Common myeloid progenitor, CD34-positive (primary cell): ENCODE results near the gene PIAS1.
"Not testable (repeated sequence)": the region's sequence is repeated elsewhere in the genome, so short reads cannot be mapped to it uniquely, and the experiment has no call there.

Experiments
- CTCF ChIA-PET: fragments of 350-600 bp; sonication (Branson Sonifier 250); formaldehyde crosslinking; loops from one replicate; lab custom pipeline; 2021; ENCODE audit warnings: antibody characterized with exemption; lab: Charles Lee
- POLR2A ChIA-PET: fragments of 350-600 bp; sonication (Branson Sonifier 250); formaldehyde crosslinking; loops from one replicate; lab custom pipeline; 2021; ENCODE audit warnings: antibody characterized with exemption; lab: Charles Lee
- DNase-seq, 3 donors: peaks; one replicate each; pipeline versions ENCODE4 v3.0.0 to v3.0.0-alpha.2; 2013
- H3K27ac ChIP-seq, 2 experiments: 1 replicate in 1 of 2; 2 replicates in 1 of 2; pipeline ENCODE4 v1.7.0; 2013; ENCODE audit warnings: inconsistent platforms in 2 of 2, low read length in 2 of 2, mild to moderate bottlenecking in 2 of 2, low read depth in 1 of 2, moderate library complexity in 1 of 2; ENCODE audit not compliant: severe bottlenecking in 2 of 2, insufficient read depth in 1 of 2, poor library complexity in 1 of 2
- H3K27me3 ChIP-seq, 5 experiments: replicated peaks in 2 of 5; 1 replicate in 3 of 5; 2 replicates in 2 of 5; pipeline versions ENCODE4 v1.6.1 to v1.7.0; 2013; ENCODE audit warnings: low read length in 4 of 5, mild to moderate bottlenecking in 2 of 5, moderate library complexity in 2 of 5, inconsistent platforms in 1 of 5; ENCODE audit not compliant: insufficient read depth in 5 of 5, control insufficient read depth in 4 of 5
- H3K36me3 ChIP-seq, 4 experiments: 1 replicate in 2 of 4; 2 replicates in 2 of 4; pipeline versions ENCODE4 v1.6.1 to v1.7.0; 2013; ENCODE audit warnings: low read length in 3 of 4, control low read depth in 1 of 4, mild to moderate bottlenecking in 1 of 4; ENCODE audit not compliant: control insufficient read depth in 4 of 4, insufficient read depth in 4 of 4
- H3K4me1 ChIP-seq, 4 experiments: 1 replicate in 3 of 4; 2 replicates in 1 of 4; pipeline versions ENCODE4 v1.6.1 to v1.7.1; 2013; ENCODE audit warnings: low read length in 3 of 4, mild to moderate bottlenecking in 3 of 4, control low read depth in 1 of 4, inconsistent platforms in 1 of 4, moderate library complexity in 1 of 4; ENCODE audit not compliant: control insufficient read depth in 4 of 4, insufficient read depth in 4 of 4; ENCODE audit errors: control extremely low read depth in 1 of 4
- H3K4me3 ChIP-seq, 7 experiments: 1 replicate in 4 of 7; 2 replicates in 3 of 7; pipeline versions ENCODE4 v1.5.1 to v1.7.0; 2013; ENCODE audit warnings: mild to moderate bottlenecking in 7 of 7, low read length in 6 of 7, moderate library complexity in 6 of 7, inconsistent platforms in 2 of 7, low read depth in 2 of 7, control low read depth in 1 of 7; ENCODE audit not compliant: insufficient read depth in 4 of 7, control insufficient read depth in 1 of 7; ENCODE audit errors: extremely low read depth in 1 of 7
- H3K9me3 ChIP-seq, 5 experiments: 1 replicate in 4 of 5; 2 replicates in 1 of 5; pipeline versions ENCODE4 v1.6.1 to v1.7.1; 2013; ENCODE audit warnings: low read length in 4 of 5, mild to moderate bottlenecking in 2 of 5, inconsistent platforms in 1 of 5, low read depth in 1 of 5, moderate library complexity in 1 of 5; ENCODE audit not compliant: control insufficient read depth in 4 of 5, insufficient read depth in 2 of 5; ENCODE audit errors: control extremely low read depth in 1 of 5
- WGBS: methylation state at CpG from one replicate; pipeline ENCODE4 v1.1.5; 2013; ENCODE audit not compliant: insufficient coverage; 5-methylcytosine and 5-hydroxymethylcytosine counted together

PIAS1 gene

GRCh38 chr15:68224546-68225250, 170.6 kb downstream of the PIAS1 start:
- H3K9me3 ChIP-seq = no peaks in the 10 kb centered on the region
- H3K27me3 ChIP-seq = no peaks in the 10 kb centered on the region
- ChIA-PET CTCF (interaction anchor here (0.8 to 3.5 kb wide), 2 partner anchors 14 to 81 kb away, joined by 3 to 15 read pairs; no protein-coding TSS in a partner anchor), POLR2A (no interaction called here)
- H3K36me3 ChIP-seq = peaks cover 0 to 12% (median 2%) of the 10 kb centered on the region in 4 experiments
- H3K4me3 ChIP-seq = no peak overlapping the region
- DNase-seq = peak; percentile 68 to 94 (median 93)
- H3K4me1 ChIP-seq = peaks cover 0 to 41% (median 25%) of the 10 kb centered on the region in 4 experiments
- no peak overlapping the region for H3K27ac ChIP-seq
- 50% methylated on average over 2 of the region's 3 CpGs for WGBS

- H3K27me3 ChIP-seq, H3K4me3 ChIP-seq, DNase-seq, H3K9me3 ChIP-seq, H3K27ac ChIP-seq, POLR2A ChIA-PET, H3K36me3 ChIP-seq: not testable (repeated sequence)
- 100% methylated on average over 2 of the region's 4 CpGs for WGBS
- CTCF ChIA-PET = interaction anchor here (3.5 kb wide), 1 partner anchor 15 kb away, joined by 15 read pairs; no protein-coding TSS in a partner anchor
- peaks cover 0 to 48% (median 32%) of the 10 kb centered on the region in 4 experiments for H3K4me1 ChIP-seq
These were observed 171.3 kb downstream of the PIAS1 start for GRCh38 chr15:68225442-68225841.

GRCh38 chr15:68227643-68228142, 173.6 kb downstream of the PIAS1 start:
- no peak for DNase-seq
- CTCF ChIA-PET = interaction anchor here (0.6 to 1.2 kb wide), 3 partner anchors 8 to 33 kb away, joined by 3 to 4 read pairs (median 3); no protein-coding TSS in a partner anchor
- POLR2A ChIA-PET = no interaction called here
- no peak overlapping the region for H3K27ac ChIP-seq
- H3K27me3 ChIP-seq = no peaks in the 10 kb centered on the region
- no peaks in the 10 kb centered on the region for H3K9me3 ChIP-seq
- peak overlapping the region in 2 of 7 experiments; percentile 80 to 82 for H3K4me3 ChIP-seq
- peaks cover 0 to 53% (median 33%) of the 10 kb centered on the region in 4 experiments for H3K4me1 ChIP-seq
- peaks cover 0 to 7% (median under 1%) of the 10 kb centered on the region in 4 experiments for H3K36me3 ChIP-seq
- WGBS = 100% methylated on average over 2 of the region's 9 CpGs

- DNase-seq = no peak
- H3K27ac ChIP-seq = peak overlapping the region in 1 of 2 experiments; percentile 64
- H3K4me3 ChIP-seq = peak overlapping the region; percentile 53 to 84 (median 80)
- no peaks in the 10 kb centered on the region for H3K9me3 ChIP-seq
- peaks cover 0 to 2% (median 0%) of the 10 kb centered on the region in 4 experiments for H3K36me3 ChIP-seq
- ChIA-PET CTCF (interaction anchor here (1.2 to 1.9 kb wide), 3 partner anchors 16 to 34 kb away, joined by 3 to 7 read pairs (median 4); no protein-coding TSS in a partner anchor), POLR2A (interaction anchor here (0.6 kb wide), 1 partner anchor 298 kb away, joined by 3 read pairs; no protein-coding TSS in a partner anchor)
- no peaks in the 10 kb centered on the region for H3K27me3 ChIP-seq
- H3K4me1 ChIP-seq = peaks cover 0 to 59% (median 36%) of the 10 kb centered on the region in 4 experiments
- 68% methylated on average over 21 of the region's 25 CpGs for WGBS
These were observed 174.2 kb downstream of the PIAS1 start for GRCh38 chr15:68228143-68228970.

GRCh38 chr15:68228971-68229385, 174.9 kb downstream of the PIAS1 start:
- H3K27me3 ChIP-seq = no peaks in the 10 kb centered on the region
- H3K36me3 ChIP-seq = no peaks in the 10 kb centered on the region
- WGBS = 0% methylated on average over 32 of the region's 39 CpGs
- ChIA-PET POLR2A (interaction anchor here (1.0 kb wide), 1 partner anchor 48 kb away, joined by 3 read pairs; the partner anchor contains the start of gene FEM1B), CTCF (interaction anchor here (1.2 to 1.9 kb wide), 3 partner anchors 16 to 34 kb away, joined by 3 to 7 read pairs (median 4); no protein-coding TSS in a partner anchor)
- H3K27ac ChIP-seq = peak overlapping the region in 1 of 2 experiments; percentile 64
- H3K4me1 ChIP-seq = peaks cover 0 to 59% (median 36%) of the 10 kb centered on the region in 4 experiments
- no peak for DNase-seq
- H3K4me3 ChIP-seq = peak overlapping the region; percentile 53 to 84 (median 80)
- no peaks in the 10 kb centered on the region for H3K9me3 ChIP-seq

- H3K9me3 ChIP-seq = no peaks in the 10 kb centered on the region
- 0% methylated on average over 44 of the region's 82 CpGs for WGBS
- DNase-seq = peak; percentile 80 to 94 (median 91)
- H3K4me1 ChIP-seq = peaks cover 0 to 56% (median 32%) of the 10 kb centered on the region in 4 experiments
- H3K27ac ChIP-seq = peak within 1 kb of the TSS in 1 of 2 experiments; percentile 64
- H3K36me3 ChIP-seq = no peaks in the 10 kb centered on the region
- peak within 1 kb of the TSS; percentile 62 to 84 (median 80) for H3K4me3 ChIP-seq
- H3K27me3 ChIP-seq = no peaks in the 10 kb centered on the region
- POLR2A ChIA-PET = interaction anchor here (1.0 kb wide), 1 partner anchor 48 kb away, joined by 3 read pairs; the partner anchor contains the start of gene FEM1B
- CTCF ChIA-PET = interaction anchor here (1.0 to 1.9 kb wide), 6 partner anchors 8 to 75 kb away, joined by 3 to 7 read pairs (median 4); no protein-coding TSS in a partner anchor
These were observed 175.5 kb downstream of the PIAS1 start, which contains the start of gene CLN6 for GRCh38 chr15:68229386-68230156. Gene CLN6, minus strand, starts transcription at chr15:68229728. Its CDS starts 144 bp downstream, at chr15:68229584.
